GM19193 (cell line): Measurements from ENCODE around the gene CMTR1.

ENCODE experiments used
- POLR2A ChIP-seq: IDR thresholded peaks from 4 replicates; pipeline ENCODE4 v1.6.1; 2011; ENCODE audit not compliant: insufficient read depth, insufficient read length; ENCODE audit errors: extremely low read depth

The CMTR1 gene

GRCh38 chr6:37507690-37508421 is 74.8 kb downstream of the CMTR1 start:
- no peak for TF ChIP-seq POLR2A

GRCh38 chr6:37511201-37511600 is 78.2 kb downstream of the CMTR1 start:
- TF ChIP-seq POLR2A: no peak

GRCh38 chr6:37511910-37512399 is 78.9 kb downstream of the CMTR1 start:
- no peak for TF ChIP-seq POLR2A

GRCh38 chr6:37512400-37513011 is 79.5 kb downstream of the CMTR1 start:
- TF ChIP-seq POLR2A: no peak

GRCh38 chr6:37513155-37513554 is 80.1 kb downstream of the CMTR1 start:
- no peak for TF ChIP-seq POLR2A

GRCh38 chr6:37513576-37513975 is 80.6 kb downstream of the CMTR1 start:
- no peak for TF ChIP-seq POLR2A

GRCh38 chr6:37514321-37514771 is 81.3 kb downstream of the CMTR1 start:
- no peak for TF ChIP-seq POLR2A

GRCh38 chr6:37514837-37515236 is 81.8 kb downstream of the CMTR1 start:
- TF ChIP-seq POLR2A: no peak

- TF ChIP-seq POLR2A: no peak
Measured at GRCh38 chr6:37515712-37516075, 82.7 kb downstream of the CMTR1 start.

GRCh38 chr6:37516076-37516919 is 83.3 kb downstream of the CMTR1 start:
- no peak for TF ChIP-seq POLR2A

- TF ChIP-seq POLR2A: no peak
Measured at GRCh38 chr6:37516920-37517405, 83.9 kb downstream of the CMTR1 start.

GRCh38 chr6:37517411-37517812 is 84.4 kb downstream of the CMTR1 start:
- no peak for TF ChIP-seq POLR2A

GRCh38 chr6:37518116-37518515 is 85.1 kb downstream of the CMTR1 start:
- no peak for TF ChIP-seq POLR2A

GRCh38 chr6:37519461-37519860 is 86.4 kb downstream of the CMTR1 start:
- no peak for TF ChIP-seq POLR2A

- TF ChIP-seq POLR2A: no peak
Measured at GRCh38 chr6:37520926-37521325, 87.9 kb downstream of the CMTR1 start.
